ENCODE measurements around the gene HLA-E. TPM values are rescaled to one million over a fixed set of nuclear protein-coding genes. Genes with fewer than 3 reads are reported as not detected.

HLA-E gene
- total and polyA plus RNA-seq, 10 of the 15 experiments (the other 5 are each of a cell fraction or from before 2014, with no cell fraction given) = 35.1 to 483 (median 267) TPM

GRCh38 chr6:30533460-30534294 is 44.4 kb downstream of the HLA-E start:
- BruUV-seq (replicated peaks) = no TSS peak
- RAD21 ChIA-PET (ENCODE audit: unreplicated experiment) = interaction anchor here (0.7 to 5.2 kb wide), 8 partner anchors 8 to 80 kb away, joined by 3 to 77 read pairs (median 13); no protein-coding TSS in a partner anchor
- ATAC-seq = peak; percentile 46
- Histone ChIP-seq H3K79me2 (ENCODE audit: control insufficient read depth, insufficient read depth, low read length) (no peaks in the 10 kb centered on the region), H3K27ac (ENCODE audit: control insufficient read depth, insufficient read depth) (no peak overlapping the region), H3K9ac (ENCODE audit: control insufficient read depth, insufficient read depth, low read length) (no peak overlapping the region), H3K4me1 (ENCODE audit: control insufficient read depth, insufficient read depth, low read length) (peaks cover 25% of the 10 kb centered on the region), H3K9me3 (replicated peaks; ENCODE audit: control insufficient read depth, insufficient read depth, low read length) (peaks cover 2% of the 10 kb centered on the region; the same call in 2 of the 3 replicates), H3K27me3 (replicated peaks in 1 of 2; ENCODE audit: control insufficient read depth in 2 of 2, insufficient read depth in 2 of 2, low read length in 1 of 2) (no peaks in the 10 kb centered on the region), H4K20me1 (ENCODE audit: control insufficient read depth, insufficient read depth) (no peaks in the 10 kb centered on the region), H2AFZ (ENCODE audit: control insufficient read depth, low read depth, low read length) (peak overlapping the region; percentile 54), H3K4me2 (ENCODE audit: control insufficient read depth, insufficient read depth) (peak overlapping the region; percentile 30; the same call in 1 of the 2 replicates), H3K4me3 (0 out of 2 replicates have a peak overlapping the region, but pooled peaks have one; percentile 5), H3K36me3 (ENCODE audit: control insufficient read depth in 2 of 2, insufficient read depth in 2 of 2, low read length in 1 of 2) (no peaks in the 10 kb centered on the region)
- intact Hi-C loops (cut with micrococcal nuclease; ENCODE audit: unreplicated experiment) (loop anchor here (2.0 kb wide), 1 partner anchor 17 kb away; no protein-coding TSS in a partner anchor), in situ Hi-C loops (cut with MboI) (loop anchor here (5.0 kb wide), 1 partner anchor 41 kb away; no protein-coding TSS in a partner anchor)
- CTCF ChIA-PET = interaction anchor here (0.6 to 7.5 kb wide), 13 partner anchors 9 to 677 kb away, joined by 3 to 199 read pairs (median 10); partner anchors contain the start of gene DHX16
- POLR2A ChIA-PET = interaction anchor here (0.7 to 1.9 kb wide), 6 partner anchors 21 to 82 kb away, joined by 3 to 10 read pairs (median 8); partner anchors contain the start of gene ABCF1
- SMC1A ChIA-PET (ENCODE audit: uncharacterized antibody, unreplicated experiment) = interaction anchor here (1.8 to 7.4 kb wide), 5 partner anchors 10 to 80 kb away, joined by 4 to 123 read pairs (median 69); no protein-coding TSS in a partner anchor
- FAIRE-seq = no peak
- 69% methylated on average over 15 of the region's 15 CpGs for WGBS (ENCODE audit: insufficient coverage, insufficient replicate concordance, low lambda C conversion rate, missing lambda C conversion rate)
- no peak for DNase-seq (ENCODE audit: low read depth, low spot score)
- TF ChIP-seq ZZZ3 (IDR thresholded peaks at IDR 0.05; ENCODE audit: control insufficient read depth, insufficient read length, low read depth) (no peak), BHLHE40 (IDR thresholded peaks at IDR 0.05; ENCODE audit: borderline replicate concordance in 1 of 2, low read depth in 2 of 2, low read length in 1 of 2) (peak; percentile 75 to 94), RUNX3 (IDR thresholded peaks at IDR 0.05; ENCODE audit: low read length) (no peak), CHD1 (IDR thresholded peaks at IDR 0.05; ENCODE audit: low read depth, low read length) (no peak), EZH2 (IDR thresholded peaks at IDR 0.05; ENCODE audit: borderline replicate concordance, control insufficient read depth, low read depth, low read length) (no peak), ZNF217 (IDR thresholded peaks at IDR 0.05) (0 out of 2 replicates have a peak, but pooled peaks have one; percentile 54), RFX5 (IDR thresholded peaks at IDR 0.05; ENCODE audit: low read depth, low read length) (no peak), NBN (IDR thresholded peaks at IDR 0.05) (0 out of 2 replicates have a peak, but pooled peaks have one; percentile 45), RAD51 (IDR thresholded peaks at IDR 0.05) (0 out of 2 replicates have a peak, but pooled peaks have one; percentile 10), NRF1 (conservative IDR thresholded peaks at IDR 0.05; ENCODE audit: low read depth, low read length) (no peak), ZBTB4 (CRISPR knock-in tag; IDR thresholded peaks at IDR 0.05) (no peak)
- TF ChIP-seq, protein P1, sequence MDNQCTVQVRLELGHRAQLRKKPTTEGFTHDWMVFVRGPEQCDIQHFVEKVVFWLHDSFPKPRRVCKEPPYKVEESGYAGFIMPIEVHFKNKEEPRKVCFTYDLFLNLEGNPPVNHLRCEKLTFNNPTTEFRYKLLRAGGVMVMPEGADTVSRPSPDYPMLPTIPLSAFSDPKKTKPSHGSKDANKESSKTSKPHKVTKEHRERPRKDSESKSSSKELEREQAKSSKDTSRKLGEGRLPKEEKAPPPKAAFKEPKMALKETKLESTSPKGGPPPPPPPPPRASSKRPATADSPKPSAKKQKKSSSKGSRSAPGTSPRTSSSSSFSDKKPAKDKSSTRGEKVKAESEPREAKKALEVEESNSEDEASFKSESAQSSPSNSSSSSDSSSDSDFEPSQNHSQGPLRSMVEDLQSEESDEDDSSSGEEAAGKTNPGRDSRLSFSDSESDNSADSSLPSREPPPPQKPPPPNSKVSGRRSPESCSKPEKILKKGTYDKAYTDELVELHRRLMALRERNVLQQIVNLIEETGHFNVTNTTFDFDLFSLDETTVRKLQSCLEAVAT (IDR thresholded peaks at IDR 0.05) = peak; percentile 88
- TF ChIP-seq, protein P2, sequence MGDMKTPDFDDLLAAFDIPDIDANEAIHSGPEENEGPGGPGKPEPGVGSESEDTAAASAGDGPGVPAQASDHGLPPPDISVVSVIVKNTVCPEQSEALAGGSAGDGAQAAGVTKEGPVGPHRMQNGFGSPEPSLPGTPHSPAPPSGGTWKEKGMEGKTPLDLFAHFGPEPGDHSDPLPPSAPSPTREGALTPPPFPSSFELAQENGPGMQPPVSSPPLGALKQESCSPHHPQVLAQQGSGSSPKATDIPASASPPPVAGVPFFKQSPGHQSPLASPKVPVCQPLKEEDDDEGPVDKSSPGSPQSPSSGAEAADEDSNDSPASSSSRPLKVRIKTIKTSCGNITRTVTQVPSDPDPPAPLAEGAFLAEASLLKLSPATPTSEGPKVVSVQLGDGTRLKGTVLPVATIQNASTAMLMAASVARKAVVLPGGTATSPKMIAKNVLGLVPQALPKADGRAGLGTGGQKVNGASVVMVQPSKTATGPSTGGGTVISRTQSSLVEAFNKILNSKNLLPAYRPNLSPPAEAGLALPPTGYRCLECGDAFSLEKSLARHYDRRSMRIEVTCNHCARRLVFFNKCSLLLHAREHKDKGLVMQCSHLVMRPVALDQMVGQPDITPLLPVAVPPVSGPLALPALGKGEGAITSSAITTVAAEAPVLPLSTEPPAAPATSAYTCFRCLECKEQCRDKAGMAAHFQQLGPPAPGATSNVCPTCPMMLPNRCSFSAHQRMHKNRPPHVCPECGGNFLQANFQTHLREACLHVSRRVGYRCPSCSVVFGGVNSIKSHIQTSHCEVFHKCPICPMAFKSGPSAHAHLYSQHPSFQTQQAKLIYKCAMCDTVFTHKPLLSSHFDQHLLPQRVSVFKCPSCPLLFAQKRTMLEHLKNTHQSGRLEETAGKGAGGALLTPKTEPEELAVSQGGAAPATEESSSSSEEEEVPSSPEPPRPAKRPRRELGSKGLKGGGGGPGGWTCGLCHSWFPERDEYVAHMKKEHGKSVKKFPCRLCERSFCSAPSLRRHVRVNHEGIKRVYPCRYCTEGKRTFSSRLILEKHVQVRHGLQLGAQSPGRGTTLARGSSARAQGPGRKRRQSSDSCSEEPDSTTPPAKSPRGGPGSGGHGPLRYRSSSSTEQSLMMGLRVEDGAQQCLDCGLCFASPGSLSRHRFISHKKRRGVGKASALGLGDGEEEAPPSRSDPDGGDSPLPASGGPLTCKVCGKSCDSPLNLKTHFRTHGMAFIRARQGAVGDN (IDR thresholded peaks at IDR 0.05) = no peak

Measured in GM12878 (cell line).